GM23338 (cell line): ENCODE measurements around the gene AARS2. TPM values are rescaled to one million over a fixed set of nuclear protein-coding genes. Genes with fewer than 3 reads are reported as not detected.

Source experiments
- ATAC-seq: fragments of 200-7000 bp; cut with Tn5 transposase; 3 replicates; pipeline ENCODE4 v1.9.1; 2020
- DNase-seq: peaks from one replicate; pipeline ENCODE4 v3.0.0-alpha.2; 2015; ENCODE audit warnings: low spot score
- H2AFZ ChIP-seq: fragments of 200-600 bp; sonication (generic); 2 replicates; pipeline ENCODE4 v1.8.0; 2016; ENCODE audit warnings: antibody characterized with exemption, mild to moderate bottlenecking, moderate library complexity
- H3F3A ChIP-seq: fragments of 200-600 bp; sonication (generic); replicated peaks from 2 replicates; pipeline ENCODE4 v1.8.0; 2017; ENCODE audit warnings: antibody characterized with exemption, mixed run types, low read depth
- H3K27ac ChIP-seq: fragments of 200-600 bp; sonication (generic); 2 replicates; pipeline ENCODE4 v1.6.1; 2016; ENCODE audit warnings: low read depth
- H3K27me3 ChIP-seq: fragments of 200-600 bp; sonication (generic); 2 replicates; pipeline ENCODE4 v1.8.0; 2016; ENCODE audit warnings: mild to moderate bottlenecking, mixed run types, moderate library complexity; ENCODE audit not compliant: insufficient read depth
- H3K36me3 ChIP-seq: fragments of 200-600 bp; sonication (generic); 2 replicates; pipeline ENCODE4 v1.8.0; 2016; ENCODE audit warnings: mild to moderate bottlenecking; ENCODE audit not compliant: insufficient read depth
- H3K4me1 ChIP-seq: fragments of 200-600 bp; sonication (generic); 2 replicates; pipeline ENCODE4 v1.8.0; 2016; ENCODE audit warnings: mild to moderate bottlenecking, moderate library complexity; ENCODE audit not compliant: insufficient read depth
- H3K4me2 ChIP-seq: fragments of 200-600 bp; sonication (generic); 2 replicates; pipeline ENCODE4 v1.7.1; 2017; ENCODE audit warnings: mixed run types
- H3K4me3 ChIP-seq: fragments of 200-600 bp; sonication (generic); 2 replicates; pipeline ENCODE4 v1.6.1; 2016; ENCODE audit warnings: mixed run types
- H3K79me2 ChIP-seq: fragments of 200-600 bp; sonication (generic); replicated peaks from 2 replicates; pipeline ENCODE4 v1.8.0; 2017; ENCODE audit warnings: mild to moderate bottlenecking; ENCODE audit not compliant: insufficient read depth
- H3K9me2 ChIP-seq: fragments of 200-600 bp; sonication (generic); 2 replicates; pipeline ENCODE4 v1.8.0; 2017; ENCODE audit not compliant: insufficient read depth
- H4K20me1 ChIP-seq: fragments of 200-600 bp; sonication (generic); replicated peaks from 2 replicates; pipeline ENCODE4 v1.8.0; 2017; ENCODE audit warnings: mild to moderate bottlenecking; ENCODE audit not compliant: insufficient read depth
- H3K27ac Mint-ChIP-seq: 2 replicates; pipeline ENCODE4 v1.8.0; 2020; ENCODE audit warnings: inconsistent platforms, mild to moderate bottlenecking, moderate library complexity, mixed read lengths
- H3K27me3 Mint-ChIP-seq: 3 replicates; pipeline ENCODE4 v1.8.0; 2022; ENCODE audit warnings: low read depth, mild to moderate bottlenecking, moderate library complexity, mixed read lengths, inconsistent platforms; ENCODE audit not compliant: insufficient read depth, poor library complexity
- H3K36me3 Mint-ChIP-seq: 3 replicates; pipeline ENCODE4 v1.8.0; 2021; ENCODE audit warnings: low read depth, mild to moderate bottlenecking, inconsistent platforms, moderate library complexity, mixed read lengths
- H3K4me1 Mint-ChIP-seq: 3 replicates; pipeline ENCODE4 v1.8.0; 2020; ENCODE audit warnings: mild to moderate bottlenecking, inconsistent platforms, mixed read lengths
- H3K4me3 Mint-ChIP-seq: 3 replicates; pipeline ENCODE4 v1.8.0; 2021; ENCODE audit warnings: moderate library complexity, mild to moderate bottlenecking, inconsistent platforms, mixed read lengths
- H3K9me3 Mint-ChIP-seq: 3 replicates; pipeline ENCODE4 v1.8.0; 2020; ENCODE audit warnings: moderate library complexity, mild to moderate bottlenecking, inconsistent platforms, mixed read lengths
- CREB1 ChIP-seq: fragments of 250-450 bp; sonication (Bioruptor Pico); IDR thresholded peaks from 2 replicates; pipeline ENCODE4 v1.5.0; 2020; ENCODE audit warnings: low read depth, mild to moderate bottlenecking, moderate library complexity
- CTCF ChIP-seq, 2 experiments: fragments of 200-600 bp in 1 of 2; sonication (generic) in 1 of 2; conservative IDR thresholded peaks; 2 replicates each; pipeline versions ENCODE4 v1.5.1 to v1.6.1; 2016 to 2017; ENCODE audit warnings: antibody characterized with exemption in 2 of 2, low read depth in 2 of 2, mild to moderate bottlenecking in 2 of 2, moderate library complexity in 1 of 2
- EZH2 ChIP-seq: fragments of 200-600 bp; sonication (generic); IDR thresholded peaks from one replicate; pipeline ENCODE4 v1.8.0; 2017; ENCODE audit warnings: antibody characterized with exemption, mild to moderate bottlenecking, low read depth; ENCODE audit not compliant: unreplicated experiment
- EZH2phosphoT487 ChIP-seq: fragments of 200-600 bp; sonication (generic); IDR thresholded peaks from one replicate; pipeline ENCODE4 v1.8.1; 2018; ENCODE audit warnings: antibody characterized with exemption; ENCODE audit not compliant: unreplicated experiment
- JUNB ChIP-seq: IDR thresholded peaks from one replicate; pipeline ENCODE4 v1.6.1; 2016; ENCODE audit warnings: antibody characterized with exemption; ENCODE audit not compliant: unreplicated experiment
- POLR2AphosphoS5 ChIP-seq: IDR thresholded peaks from 2 replicates; pipeline ENCODE4 v1.6.1; 2016; ENCODE audit warnings: antibody characterized with exemption, low read depth
- REST ChIP-seq: IDR thresholded peaks from one replicate; pipeline ENCODE4 v1.6.1; 2018; ENCODE audit warnings: antibody characterized with exemption; ENCODE audit not compliant: unreplicated experiment
- STAT1 ChIP-seq: IDR thresholded peaks from one replicate; pipeline ENCODE4 v1.6.1; 2016; ENCODE audit warnings: antibody characterized with exemption; ENCODE audit not compliant: unreplicated experiment
- ZNF114 ChIP-seq: fragments of 250-450 bp; sonication (Bioruptor Pico); IDR thresholded peaks from 2 replicates; pipeline ENCODE4 v1.5.0; 2020; ENCODE audit warnings: mild to moderate bottlenecking, moderate library complexity
- ZNF331 ChIP-seq: fragments of 250-450 bp; sonication (Bioruptor Pico); IDR thresholded peaks from 2 replicates; pipeline ENCODE4 v1.5.0; 2020; ENCODE audit warnings: low read depth, mild to moderate bottlenecking, moderate library complexity
- long read RNA-seq: library from polyadenylated mRNA; unstranded; transcript quantifications from one replicate; pipeline ENCODE4 v2.0.0, GENCODE V29; 2020; ENCODE audit not compliant: unreplicated experiment
- polyA plus RNA-seq: library from polyadenylated mRNA; unstranded; fragments of >200 nt; fragmentation: Nextera tagmentation; extraction: Ambion mirVana; gene quantifications from 2 replicates; pipeline ENCODE4 v1.2.1, GENCODE V29; 2016
- total RNA-seq: library from RNA; depleted of rRNA; stranded (reverse); fragments of >200 nt; shearing (Covaris generic); gene quantifications from 2 replicates; pipeline ENCODE4 v1.2.3, GENCODE V29; 2014; rRNA removed
- TF ChIP-seq, protein P1 (sequence below): IDR thresholded peaks from 2 replicates; pipeline ENCODE4 v1.6.1; 2016; ENCODE audit warnings: antibody characterized with exemption

AARS2 gene
- 19.8 and 23.2 TPM in 2 replicates for total RNA-seq
- polyA plus RNA-seq: 5.5 and 6.5 TPM in 2 replicates
- long read RNA-seq, partial matches to known transcripts: 1 of 5 reads
- long read RNA-seq, other reads (novel, unspliced or antisense): 1 of 5 reads

GRCh38 chr6:44312901-44313788 is at the start of gene AARS2:
Gene AARS2 (minus strand): TSS chr6:44313347. CDS start chr6:44313323, 24 bp downstream.
- TF ChIP-seq EZH2: no peak
- peak; percentile 94 to 97 for TF ChIP-seq CTCF (conservative IDR thresholded peaks at IDR 0.05; ENCODE audit: low read depth in 2 of 2)
- TF ChIP-seq ZNF114 (CRISPR knock-in tag): no peak
- TF ChIP-seq CREB1 (CRISPR knock-in tag): peak; percentile 90
- TF ChIP-seq REST: no peak
- TF ChIP-seq STAT1: no peak
- no peak for TF ChIP-seq EZH2phosphoT487
- TF ChIP-seq, protein P1, sequence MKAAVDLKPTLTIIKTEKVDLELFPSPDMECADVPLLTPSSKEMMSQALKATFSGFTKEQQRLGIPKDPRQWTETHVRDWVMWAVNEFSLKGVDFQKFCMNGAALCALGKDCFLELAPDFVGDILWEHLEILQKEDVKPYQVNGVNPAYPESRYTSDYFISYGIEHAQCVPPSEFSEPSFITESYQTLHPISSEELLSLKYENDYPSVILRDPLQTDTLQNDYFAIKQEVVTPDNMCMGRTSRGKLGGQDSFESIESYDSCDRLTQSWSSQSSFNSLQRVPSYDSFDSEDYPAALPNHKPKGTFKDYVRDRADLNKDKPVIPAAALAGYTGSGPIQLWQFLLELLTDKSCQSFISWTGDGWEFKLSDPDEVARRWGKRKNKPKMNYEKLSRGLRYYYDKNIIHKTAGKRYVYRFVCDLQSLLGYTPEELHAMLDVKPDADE: peak; percentile 74; the same call in 1 of the 2 replicates
- no peak for TF ChIP-seq JUNB
- TF ChIP-seq POLR2AphosphoS5: peak; percentile 95
- no peak for TF ChIP-seq ZNF331 (CRISPR knock-in tag)
- DNase-seq (peak; percentile 95), ATAC-seq (peak; percentile 93)
- H3K27ac ChIP-seq: peak within 1 kb of the TSS; percentile 81
- Mint-ChIP-seq H3K4me1 (peaks cover 13% of the 10 kb centered on the region; the same call in 2 of the 3 replicates), H3K36me3 (peaks cover 39% of the 10 kb centered on the region), H3K27ac (peak within 1 kb of the TSS; percentile 95), H3K27me3 (peaks cover 6% of the 10 kb centered on the region), H3K9me3 (no peaks in the 10 kb centered on the region; the same call in 2 of the 3 replicates), H3K4me3 (peak within 1 kb of the TSS; percentile 94)
- no peaks in the 10 kb centered on the region for H3K27me3 ChIP-seq
- H3K79me2 ChIP-seq: peaks cover 10% of the 10 kb centered on the region
- peaks cover 9% of the 10 kb centered on the region for H3K36me3 ChIP-seq
- H3K4me2 ChIP-seq: peak within 1 kb of the TSS; percentile 86
- H3K4me3 ChIP-seq: peak within 1 kb of the TSS; percentile 79
- H2AFZ ChIP-seq: peak within 1 kb of the TSS; percentile 70; the same call in 1 of the 2 replicates
- peaks cover 6% of the 10 kb centered on the region; the same call in 1 of the 2 replicates for H3K4me1 ChIP-seq
- H3F3A ChIP-seq: 0 out of 2 replicates have a peak, but pooled peaks cover 4% of the 10 kb centered on the region
- no peaks in the 10 kb centered on the region for H3K9me2 ChIP-seq
- H4K20me1 ChIP-seq: no peaks in the 10 kb centered on the region
